HG03175 (cell line): ENCODE results near the gene KDM5A.
"Not testable (repeated sequence)": the region's sequence is repeated elsewhere in the genome, so short reads cannot be mapped to it uniquely, and the experiment has no call there.

ENCODE experiments used
- ATAC-seq: cut with Tn5 transposase; IDR thresholded peaks from one replicate; pipeline ENCODE4 v1.9.1; 2021; ENCODE audit warnings: mild to moderate bottlenecking, moderate library complexity; ENCODE audit not compliant: unreplicated experiment

Gene KDM5A

DNA sequence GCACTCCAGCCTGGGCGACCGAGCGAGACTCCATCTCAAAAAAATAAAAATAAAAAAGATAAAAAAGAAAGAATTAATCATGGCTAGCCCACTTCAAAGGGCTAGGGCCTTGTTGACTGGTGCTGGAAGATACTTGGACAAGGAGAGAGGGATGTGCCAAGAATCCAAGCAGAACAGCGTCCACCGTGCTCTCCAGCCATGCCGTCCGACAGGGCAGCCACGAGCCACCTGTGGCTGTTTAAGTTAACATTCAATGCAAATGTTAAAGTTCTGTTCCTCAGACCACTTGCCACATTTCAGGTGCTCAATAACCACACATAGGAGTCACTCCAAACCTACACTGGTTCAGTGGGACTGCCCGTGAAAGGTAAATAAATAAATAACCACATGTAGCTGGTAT is 147.9 kb downstream of the KDM5A start:
- ATAC-seq = no peak

DNA sequence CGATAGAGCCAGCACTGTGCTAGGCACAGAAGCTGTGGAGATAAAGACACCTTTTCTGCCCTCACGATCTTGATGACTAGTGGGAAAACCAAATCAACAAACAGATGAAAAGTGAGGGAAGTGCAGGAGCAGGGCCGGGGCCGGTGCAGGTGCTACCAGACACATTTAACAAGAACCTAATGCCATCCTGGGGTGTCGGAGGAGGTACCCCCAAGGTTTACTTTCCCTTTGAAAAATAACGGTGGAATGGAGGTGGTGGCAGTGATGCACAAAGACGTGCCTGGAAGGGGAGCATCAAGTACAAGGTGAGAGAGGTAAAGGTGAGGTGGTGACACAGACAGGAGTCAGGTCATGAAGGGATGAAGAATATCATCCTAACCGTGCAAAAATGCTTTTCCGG is 148.6 kb downstream of the KDM5A start:
- no peak for ATAC-seq

DNA sequence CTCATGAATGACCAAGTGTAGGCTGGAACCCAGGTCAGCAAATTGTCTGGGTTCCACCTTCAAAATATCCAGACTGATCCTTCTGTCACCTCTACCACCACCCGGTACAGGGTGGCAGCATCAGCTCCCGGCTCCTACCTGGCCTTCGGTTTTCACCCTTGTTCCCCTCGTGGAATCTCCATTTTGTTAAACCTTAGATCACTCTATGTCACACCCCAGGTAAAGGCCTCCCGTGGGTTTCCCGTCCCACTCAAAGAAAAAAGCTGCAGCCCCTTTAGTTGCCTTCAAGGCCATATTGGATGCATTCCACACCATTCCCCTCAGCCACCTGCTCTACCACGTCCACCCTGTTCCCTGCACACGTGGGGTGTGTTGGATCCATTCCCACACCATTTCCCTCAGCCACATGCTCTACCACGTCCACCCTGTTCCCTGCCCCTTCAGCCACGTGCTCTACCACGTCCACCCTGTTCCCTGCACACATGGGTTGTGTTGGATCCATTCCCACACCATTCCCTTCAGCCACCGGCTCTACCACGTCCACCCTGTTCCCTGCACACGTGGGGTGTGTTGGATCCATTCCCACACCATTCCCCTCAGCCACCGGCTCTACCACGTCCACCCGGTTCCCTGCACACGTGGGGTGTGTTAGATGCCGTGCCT is 150.3 kb downstream of the KDM5A start:
- no peak for ATAC-seq

DNA sequence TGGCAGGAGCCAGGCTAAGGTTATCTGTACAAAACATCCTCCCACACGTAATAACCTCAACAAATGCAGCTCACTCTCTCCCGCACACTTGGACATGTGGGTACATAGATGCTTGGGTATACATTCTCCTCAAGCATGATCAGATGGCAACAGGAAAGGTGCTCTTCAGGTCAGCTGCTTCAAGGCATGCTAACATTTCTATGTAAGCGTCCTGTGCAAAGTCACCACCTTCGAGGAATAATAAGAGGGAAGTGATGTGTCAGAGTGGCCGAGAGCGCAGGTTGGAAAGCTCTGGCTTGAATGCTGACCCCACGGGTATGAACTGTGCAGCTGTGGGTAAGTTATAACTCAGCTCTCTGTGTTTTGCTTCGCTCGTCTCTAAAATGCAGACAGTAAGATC is 151.0 kb downstream of the KDM5A start:
- no peak for ATAC-seq

DNA sequence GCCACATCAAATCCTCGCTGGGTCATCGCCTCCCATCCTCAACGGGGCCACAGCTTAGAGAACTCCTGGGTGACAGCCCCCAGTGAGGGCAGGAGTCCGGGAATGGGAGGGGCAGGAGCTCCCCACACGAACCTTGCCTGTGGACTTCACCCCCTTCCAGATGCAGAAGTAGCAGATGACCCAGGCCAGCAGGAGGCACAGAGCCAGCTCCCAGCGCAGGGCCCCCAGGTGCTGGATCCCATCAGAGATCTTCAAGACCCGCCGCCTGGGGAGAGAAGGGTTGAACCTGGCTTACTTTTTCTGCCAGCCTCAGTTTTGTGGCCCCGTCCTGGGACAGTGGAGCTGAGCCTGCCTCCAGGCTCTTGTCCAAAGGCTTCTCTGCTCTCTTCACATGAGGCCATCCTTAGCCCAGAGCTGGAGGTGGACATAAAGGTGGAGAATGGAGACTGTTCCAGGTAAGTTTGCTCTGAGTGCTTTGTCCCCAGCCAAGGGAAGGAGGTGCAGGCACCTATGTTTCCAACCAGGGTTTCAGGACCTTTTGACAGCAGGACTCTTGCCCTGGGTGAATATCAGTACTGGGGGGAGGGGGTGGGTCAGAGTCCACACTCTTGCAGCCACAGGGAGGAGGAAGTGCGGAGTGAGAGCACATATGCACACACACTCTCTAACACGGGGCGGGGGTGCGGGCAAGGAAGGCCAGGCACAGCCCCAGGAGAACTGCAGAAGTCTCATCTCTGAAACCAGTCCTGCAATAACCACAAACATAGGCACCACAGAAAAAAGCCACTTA is 151.9 kb downstream of the KDM5A start:
- no peak for ATAC-seq

DNA sequence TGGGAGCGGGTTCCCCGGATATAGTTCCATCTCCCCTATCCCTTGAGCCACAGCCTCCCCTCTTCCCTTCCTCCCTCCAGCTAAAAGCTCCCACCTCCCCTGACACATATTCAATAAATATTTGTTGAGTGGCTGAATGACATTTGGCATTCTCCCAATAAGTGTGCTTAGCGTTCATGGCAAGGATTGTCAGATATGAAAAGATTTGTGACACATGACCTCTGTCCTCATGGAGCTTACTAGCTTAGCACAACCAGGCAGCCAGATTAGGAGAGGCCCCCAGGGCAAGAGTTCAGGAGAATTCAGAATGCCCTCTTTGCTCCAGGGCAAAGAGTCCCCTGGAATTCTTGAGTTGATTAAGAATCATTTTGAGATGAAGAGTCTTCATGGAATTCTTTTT is 152.7 kb downstream of the KDM5A start:
- no peak for ATAC-seq

DNA sequence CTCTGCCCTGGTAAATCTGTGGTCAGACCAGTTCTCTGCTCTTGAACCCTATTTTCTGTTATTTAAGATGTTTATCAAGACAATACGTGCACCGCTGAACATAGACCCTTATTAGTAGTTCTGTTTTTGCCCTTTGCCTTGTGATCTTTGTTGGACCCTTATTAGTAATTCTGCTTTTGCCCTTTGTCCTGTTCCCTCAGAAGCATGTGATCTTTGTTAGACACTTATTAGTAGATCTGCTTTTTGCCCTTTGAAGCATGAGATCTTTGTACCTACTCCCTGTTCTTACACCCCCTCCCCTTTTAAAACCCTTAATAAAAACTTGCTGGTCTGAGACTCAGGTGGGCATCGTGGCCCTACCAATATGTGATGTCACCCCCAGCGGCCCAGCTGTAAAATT is 153.2 kb downstream of the KDM5A start:
- ATAC-seq = not testable (repeated sequence)

DNA sequence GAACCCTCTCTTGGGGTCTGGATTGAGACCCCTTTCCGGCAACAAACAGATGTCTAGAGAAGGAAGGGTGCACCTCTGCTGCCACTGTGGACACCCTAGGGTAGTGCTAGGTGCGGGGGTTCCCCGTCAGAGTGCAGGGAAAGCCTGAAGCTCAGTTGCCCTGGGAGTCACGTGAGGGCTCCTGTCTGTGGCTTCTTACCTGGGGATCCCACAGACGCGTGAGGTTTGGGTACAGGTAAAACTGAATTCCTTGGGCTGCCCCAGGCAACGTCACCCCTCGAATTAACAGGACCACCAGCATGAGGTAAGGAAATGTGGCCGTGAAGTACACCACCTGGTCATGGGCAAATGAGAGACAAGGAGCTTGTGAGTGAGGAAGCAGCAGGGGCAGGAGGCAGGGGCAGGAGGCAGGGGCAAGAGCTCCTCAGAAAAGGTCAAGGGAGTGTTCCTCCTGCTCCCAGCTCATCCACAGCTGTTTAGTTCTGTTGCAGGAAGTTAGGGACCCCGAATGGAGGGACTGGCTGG is 154.2 kb downstream of the KDM5A start:
- no peak for ATAC-seq

DNA sequence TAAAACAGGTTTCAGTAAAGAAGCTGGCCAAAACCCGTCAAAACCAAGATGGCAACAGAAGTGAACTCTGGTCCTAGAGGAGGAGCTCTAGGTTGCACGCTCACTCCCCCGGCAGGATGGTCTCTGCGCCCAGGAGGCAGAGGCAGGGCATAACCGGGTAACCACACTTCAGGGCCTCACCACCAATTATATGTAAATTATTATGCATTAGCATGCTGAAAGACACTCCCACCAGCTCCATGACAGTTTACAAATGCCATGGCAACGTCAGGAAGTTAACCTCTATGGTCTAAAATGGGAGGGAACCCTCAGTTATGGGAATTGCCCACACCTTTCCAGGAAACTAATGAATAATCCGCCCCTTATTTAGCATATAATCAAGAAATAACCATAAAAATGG is 155.1 kb downstream of the KDM5A start:
- ATAC-seq = no peak

DNA sequence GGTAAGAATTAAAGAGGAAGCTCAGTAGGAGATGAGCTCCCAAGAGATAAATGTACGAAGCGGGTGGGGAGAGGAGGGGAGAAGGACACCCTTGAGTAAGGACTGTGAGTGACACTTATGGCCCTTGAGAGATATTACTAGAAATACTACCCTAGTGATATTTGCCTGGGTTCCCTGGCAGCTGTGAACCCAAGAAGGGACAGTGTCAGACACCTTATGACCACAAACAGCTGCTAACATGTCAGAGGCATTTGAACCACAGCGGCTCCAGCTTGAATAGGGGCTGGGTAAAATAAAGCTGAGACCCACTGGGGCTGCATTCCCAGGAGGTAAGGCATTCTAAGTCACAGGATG is 155.5 kb downstream of the KDM5A start:
- ATAC-seq = no peak

DNA sequence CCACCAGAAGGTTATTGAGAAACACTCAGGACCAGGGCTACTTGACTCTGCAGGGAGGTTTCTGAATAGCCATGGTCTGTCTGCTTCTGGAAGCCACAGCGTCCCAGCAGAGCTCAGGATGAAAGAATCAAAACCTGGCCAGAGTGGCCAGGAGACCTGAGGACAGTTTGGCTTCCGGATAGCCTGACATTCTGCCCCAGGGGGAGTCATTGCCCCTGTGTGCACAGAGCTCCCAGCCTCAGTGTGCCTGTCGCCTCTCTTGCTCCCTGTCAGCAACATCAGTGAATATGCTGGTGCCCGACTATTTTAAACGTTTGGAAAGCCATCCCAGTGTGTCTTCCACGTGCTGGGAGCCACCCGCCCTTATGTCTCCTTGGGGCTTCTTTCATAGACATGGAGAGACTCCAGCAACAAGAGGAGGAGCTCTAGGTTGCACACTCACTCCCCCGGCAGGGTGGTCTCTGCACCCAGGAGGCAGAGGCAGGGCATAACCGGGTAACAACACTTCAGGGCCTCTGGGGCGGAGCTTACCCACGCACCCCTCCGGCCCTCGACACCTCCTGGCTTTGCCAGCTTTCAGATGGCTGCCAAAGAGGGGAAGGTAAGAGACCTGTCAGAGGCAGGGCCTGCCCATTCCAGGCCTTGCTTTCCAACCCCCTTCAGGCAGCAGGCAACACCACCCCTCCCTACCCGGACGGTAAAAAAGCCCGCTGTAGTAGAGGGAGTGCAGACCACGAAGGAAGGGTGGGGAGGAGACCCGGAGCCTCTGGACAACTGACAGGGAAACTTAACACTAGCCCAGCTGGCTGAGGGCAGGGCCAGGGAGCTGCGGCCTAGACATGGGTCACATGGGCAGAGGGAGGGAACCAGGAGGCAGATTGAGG is 156.1 kb downstream of the KDM5A start:
- no peak for ATAC-seq

DNA sequence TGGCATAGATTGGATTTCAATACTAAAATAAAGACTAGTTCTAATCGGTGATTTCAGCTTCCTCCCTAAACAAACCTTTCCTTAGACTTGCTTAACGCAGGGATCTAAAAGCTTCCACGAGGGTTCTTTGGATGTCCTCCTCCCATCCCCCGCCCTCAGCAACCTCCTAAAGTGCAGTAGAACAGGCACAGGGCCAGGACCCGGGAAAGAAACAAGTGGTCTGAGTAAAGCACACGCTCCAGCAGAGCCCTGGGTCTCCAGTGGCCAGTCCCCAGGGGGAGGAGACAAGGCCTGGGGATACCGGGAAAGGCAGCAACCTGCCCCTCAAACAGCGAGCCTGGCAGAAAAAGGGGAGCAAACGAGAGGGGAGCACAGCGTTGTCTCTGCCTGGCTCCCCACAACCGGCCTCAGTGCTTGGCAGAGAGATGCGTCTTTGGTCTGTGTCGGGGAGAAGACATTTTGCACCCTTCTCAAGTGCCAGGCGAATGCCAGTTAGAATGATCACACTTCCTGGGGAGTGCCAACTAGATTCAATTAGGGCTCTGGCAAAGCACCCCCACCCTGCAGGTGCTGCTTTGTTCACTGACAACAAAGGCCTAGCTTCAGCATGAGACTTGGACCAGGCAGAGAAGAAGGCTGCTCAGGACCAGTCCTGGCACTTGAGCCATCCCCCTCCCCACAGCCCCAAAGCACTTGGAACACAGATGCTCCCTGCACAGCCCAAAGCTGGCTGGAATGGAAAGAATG is 158.0 kb downstream of the KDM5A start:
- no peak for ATAC-seq
